ENCODE measurements around the gene MYO7B.

Gene MYO7B

DNA sequence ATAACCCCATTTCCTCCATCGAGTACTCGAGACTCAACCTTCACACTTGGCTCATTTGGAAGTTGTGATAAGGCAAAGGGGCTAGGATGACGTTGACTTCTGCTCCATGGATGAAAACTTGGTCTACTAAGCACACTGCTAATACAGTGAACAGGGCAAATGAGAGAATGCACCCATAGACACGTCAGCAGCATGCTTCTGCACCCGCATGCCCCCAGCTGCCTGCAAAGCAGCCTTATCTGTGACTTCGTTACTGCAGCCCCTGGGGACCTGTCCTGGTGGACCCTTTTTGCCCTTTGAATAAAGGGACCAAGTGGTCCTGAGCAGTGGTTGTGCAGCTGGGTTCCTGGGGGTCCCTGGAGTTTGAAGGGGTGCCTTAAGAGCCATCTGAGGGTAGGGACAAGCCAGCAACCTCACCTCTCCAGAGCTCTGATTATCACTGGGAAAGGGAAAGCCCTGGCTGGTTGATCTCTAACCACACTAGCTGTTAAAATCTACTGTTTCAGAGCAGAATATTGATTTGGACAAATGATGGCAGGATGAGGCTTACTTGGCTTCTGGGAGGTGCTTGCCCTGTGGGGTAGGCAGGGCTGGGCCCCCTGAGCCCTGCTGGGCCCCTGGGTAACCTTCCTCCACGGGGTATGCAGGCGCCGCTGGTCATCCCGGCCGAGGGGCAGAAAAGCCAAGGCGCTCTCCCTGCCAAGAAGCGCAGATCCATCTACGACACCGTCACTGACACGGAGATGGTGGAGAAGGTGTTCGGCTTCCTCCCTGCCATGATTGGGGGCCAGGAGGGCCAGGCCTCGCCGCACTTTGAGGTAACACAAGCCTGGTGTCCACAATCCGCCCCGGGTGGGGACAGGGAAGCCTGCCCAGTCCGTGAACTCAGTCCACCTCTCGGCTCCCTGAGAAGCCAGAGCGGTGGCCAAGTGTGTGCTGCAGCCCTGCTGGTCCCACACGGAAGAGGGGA lies 72.9 kb downstream of the MYO7B start:
- Histone ChIP-seq H3K4me1 (ENCODE audit: control insufficient read depth, low read depth, low read length) (no peaks in the 10 kb centered on the region), H3K79me2 (ENCODE audit: control insufficient read depth, insufficient read depth, low read length) (no peaks in the 10 kb centered on the region), H3K18ac (ENCODE audit: low read length) (no peak overlapping the region), H2BK120ac (ENCODE audit: low read depth, low read length) (no peak overlapping the region), H2BK5ac (ENCODE audit: low read length) (no peak overlapping the region), H3K4me2 (ENCODE audit: low read length) (no peak overlapping the region), H3K79me1 (ENCODE audit: low read length) (no peaks in the 10 kb centered on the region), H3K56ac (ENCODE audit: low read length) (no peak overlapping the region), H3K27ac (ENCODE audit: low read depth, low read length) (no peak overlapping the region), H4K8ac (ENCODE audit: low read depth, low read length) (no peak overlapping the region), H3K23ac (ENCODE audit: low read length) (no peak overlapping the region), H3K4ac (ENCODE audit: low read depth, low read length) (no peak overlapping the region), H4K5ac (ENCODE audit: low read length) (no peak overlapping the region), H3K36me3 (ENCODE audit: control insufficient read depth, insufficient read depth, low read length) (no peaks in the 10 kb centered on the region), H2BK15ac (replicated peaks; ENCODE audit: low read depth) (no peak overlapping the region), H2AK5ac (ENCODE audit: low read length) (no peak overlapping the region), H3K9ac (ENCODE audit: low read length) (no peak overlapping the region), H3K4me3 (ENCODE audit: low read length) (no peak overlapping the region), H3K27me3 (ENCODE audit: insufficient read depth, low read length, poor library complexity) (no peaks in the 10 kb centered on the region)
- no CpG with 5 or more reads among the region's 25 CpGs for WGBS (ENCODE audit: extremely low coverage, insufficient coverage, low lambda C conversion rate)
- DNase-seq, result no peak

DNA sequence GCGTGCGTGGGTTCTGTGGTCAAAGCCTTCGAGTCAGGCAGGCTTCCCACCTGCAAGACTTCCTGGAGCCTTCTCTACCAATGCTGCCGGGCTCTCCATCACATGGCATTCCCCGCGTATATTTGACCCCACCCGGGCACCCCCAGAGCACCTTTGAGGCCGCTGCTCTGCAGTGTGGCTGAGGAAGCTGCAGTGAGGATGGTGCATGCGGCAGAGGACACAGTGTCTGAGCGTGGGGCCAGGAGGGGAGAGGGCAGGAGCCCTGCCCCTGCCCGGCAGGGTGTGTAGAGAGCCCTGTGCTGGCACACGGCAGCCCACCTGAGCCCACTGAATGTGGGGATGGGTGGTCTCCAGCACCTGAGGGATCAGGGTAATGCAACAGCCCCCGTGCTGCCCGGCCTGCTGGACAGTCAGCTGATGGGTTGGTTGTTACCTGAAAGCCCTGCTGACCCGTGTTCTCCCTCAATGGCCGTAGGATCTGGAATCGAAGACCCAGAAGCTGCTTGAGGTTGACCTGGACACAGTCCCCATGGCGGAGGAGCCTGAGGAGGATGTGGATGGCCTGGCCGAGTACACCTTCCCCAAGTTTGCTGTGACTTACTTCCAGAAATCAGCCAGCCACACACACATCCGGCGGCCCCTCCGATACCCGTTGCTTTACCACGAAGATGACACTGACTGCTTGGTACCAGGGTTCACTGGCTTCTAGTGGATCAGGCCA lies 73.7 kb downstream of the MYO7B start:
- Histone ChIP-seq H3K9ac (ENCODE audit: low read length) (no peak overlapping the region), H3K36me3 (ENCODE audit: control insufficient read depth, insufficient read depth, low read length) (no peaks in the 10 kb centered on the region), H3K23ac (ENCODE audit: low read length) (no peak overlapping the region), H3K4ac (ENCODE audit: low read depth, low read length) (no peak overlapping the region), H3K4me1 (ENCODE audit: control insufficient read depth, low read depth, low read length) (no peaks in the 10 kb centered on the region), H2BK15ac (replicated peaks; ENCODE audit: low read depth) (no peak overlapping the region), H3K79me2 (ENCODE audit: control insufficient read depth, insufficient read depth, low read length) (no peaks in the 10 kb centered on the region), H3K4me2 (ENCODE audit: low read length) (no peak overlapping the region), H2BK120ac (ENCODE audit: low read depth, low read length) (no peak overlapping the region), H4K8ac (ENCODE audit: low read depth, low read length) (no peak overlapping the region), H4K5ac (ENCODE audit: low read length) (no peak overlapping the region), H3K79me1 (ENCODE audit: low read length) (no peaks in the 10 kb centered on the region), H2BK5ac (ENCODE audit: low read length) (no peak overlapping the region), H2AK5ac (ENCODE audit: low read length) (no peak overlapping the region), H3K27ac (ENCODE audit: low read depth, low read length) (no peak overlapping the region), H3K4me3 (ENCODE audit: low read length) (no peak overlapping the region), H3K18ac (ENCODE audit: low read length) (no peak overlapping the region), H3K56ac (ENCODE audit: low read length) (no peak overlapping the region), H3K27me3 (ENCODE audit: insufficient read depth, low read length, poor library complexity) (no peaks in the 10 kb centered on the region)
- WGBS (ENCODE audit: extremely low coverage, insufficient coverage, low lambda C conversion rate), result no CpG with 5 or more reads among the region's 24 CpGs
- DNase-seq, result no peak

DNA sequence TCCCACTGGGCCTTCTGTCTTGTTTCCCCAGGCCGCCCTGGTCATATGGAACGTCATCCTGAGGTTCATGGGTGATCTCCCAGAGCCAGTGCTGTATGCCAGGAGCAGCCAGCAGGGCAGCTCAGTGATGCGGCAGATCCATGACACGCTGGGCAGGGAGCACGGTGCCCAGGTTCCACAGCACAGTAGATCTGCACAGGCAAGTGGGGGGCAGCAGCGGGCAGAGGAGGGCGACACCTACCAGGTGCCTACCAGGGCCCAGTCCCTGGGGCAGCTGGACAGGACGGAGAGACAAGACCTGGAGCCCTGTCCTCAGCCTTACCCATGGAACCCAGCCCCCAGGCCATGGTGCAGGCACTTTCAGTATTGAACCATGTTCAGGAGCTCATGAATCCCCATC lies 74.3 kb downstream of the MYO7B start:
- Histone ChIP-seq H3K27me3 (ENCODE audit: insufficient read depth, low read length, poor library complexity) (no peaks in the 10 kb centered on the region), H3K27ac (ENCODE audit: low read depth, low read length) (no peak overlapping the region), H4K8ac (ENCODE audit: low read depth, low read length) (no peak overlapping the region), H3K23ac (ENCODE audit: low read length) (no peak overlapping the region), H3K18ac (ENCODE audit: low read length) (no peak overlapping the region), H3K4ac (ENCODE audit: low read depth, low read length) (no peak overlapping the region), H4K5ac (ENCODE audit: low read length) (no peak overlapping the region), H3K79me1 (ENCODE audit: low read length) (no peaks in the 10 kb centered on the region), H3K9ac (ENCODE audit: low read length) (no peak overlapping the region), H2BK120ac (ENCODE audit: low read depth, low read length) (no peak overlapping the region), H2BK15ac (replicated peaks; ENCODE audit: low read depth) (no peak overlapping the region), H3K4me1 (ENCODE audit: control insufficient read depth, low read depth, low read length) (no peaks in the 10 kb centered on the region), H2AK5ac (ENCODE audit: low read length) (no peak overlapping the region), H3K79me2 (ENCODE audit: control insufficient read depth, insufficient read depth, low read length) (no peaks in the 10 kb centered on the region), H3K56ac (ENCODE audit: low read length) (no peak overlapping the region), H3K4me2 (ENCODE audit: low read length) (no peak overlapping the region), H3K36me3 (ENCODE audit: control insufficient read depth, insufficient read depth, low read length) (no peaks in the 10 kb centered on the region), H2BK5ac (ENCODE audit: low read length) (no peak overlapping the region), H3K4me3 (ENCODE audit: low read length) (no peak overlapping the region)
- no peak for DNase-seq
- no CpG with 5 or more reads among the region's 8 CpGs for WGBS (ENCODE audit: extremely low coverage, insufficient coverage, low lambda C conversion rate)

DNA sequence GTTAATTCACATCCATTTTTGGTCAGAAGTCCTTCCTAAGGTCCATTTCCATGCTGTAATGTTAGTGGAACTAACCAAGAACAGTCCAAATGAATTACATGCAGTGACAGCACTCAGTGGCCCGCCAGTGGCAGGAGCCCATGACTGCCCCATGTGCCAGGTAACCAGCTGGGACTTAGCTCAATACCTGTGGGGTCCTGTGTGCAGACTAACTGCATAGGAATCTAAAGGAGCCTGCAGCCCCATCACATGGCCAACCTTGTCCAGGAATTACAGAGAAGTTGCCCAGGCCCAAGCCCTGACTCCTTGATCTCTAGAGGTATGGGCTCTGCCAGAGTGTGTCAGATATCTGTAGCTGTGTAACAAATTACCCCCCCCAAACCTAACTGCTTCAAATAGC lies 75.1 kb downstream of the MYO7B start:
- no CpG with 5 or more reads among the region's 1 CpG for WGBS (ENCODE audit: extremely low coverage, insufficient coverage, low lambda C conversion rate)
- no peak overlapping the region for H2BK15ac ChIP-seq (replicated peaks; ENCODE audit: low read depth)

DNA sequence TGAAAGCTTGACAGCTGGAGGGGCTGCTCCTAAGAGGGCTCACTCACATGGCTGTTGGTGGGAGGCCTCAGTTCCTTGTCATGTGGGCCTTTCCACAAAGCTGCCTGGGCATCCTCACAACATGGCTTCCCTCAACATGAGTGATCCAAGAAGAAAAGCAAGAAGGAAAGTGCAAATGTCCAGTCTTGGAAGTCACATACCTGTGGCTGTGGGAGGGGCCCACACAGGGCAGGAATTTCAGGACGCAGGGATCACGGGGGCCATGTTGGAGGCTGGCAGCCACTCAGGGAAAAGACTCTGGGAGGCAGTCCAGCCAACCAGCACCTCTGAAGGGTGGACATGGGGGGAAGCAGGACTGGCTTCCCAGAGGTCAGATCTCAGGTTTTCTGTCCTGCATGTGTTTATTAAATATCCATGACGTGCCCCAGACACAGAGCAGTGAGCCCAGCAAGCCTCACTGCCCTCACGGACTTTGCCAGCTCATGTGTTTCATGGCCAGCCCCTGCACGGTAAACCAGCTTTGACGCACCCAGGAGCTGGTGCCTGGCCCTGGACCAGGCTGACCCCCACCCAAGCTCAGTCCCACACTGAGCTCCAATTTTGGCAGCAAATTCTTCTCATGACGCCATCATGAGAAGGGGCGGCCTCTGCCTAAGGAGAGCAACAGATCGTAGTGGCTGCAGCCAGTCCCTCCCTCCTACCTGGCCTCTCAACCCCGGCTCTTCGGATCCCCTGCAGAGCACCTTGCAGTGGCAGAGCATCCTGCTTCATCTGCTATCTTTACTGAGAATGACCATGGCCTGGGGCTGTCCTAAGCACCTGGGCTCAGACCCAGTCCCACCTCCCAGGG lies 75.8 kb downstream of the MYO7B start:
- no CpG with 5 or more reads among the region's 11 CpGs for WGBS (ENCODE audit: extremely low coverage, insufficient coverage, low lambda C conversion rate)
- Histone ChIP-seq H2BK5ac (ENCODE audit: low read length) (no peak overlapping the region), H3K4me1 (ENCODE audit: control insufficient read depth, low read depth, low read length) (no peaks in the 10 kb centered on the region), H3K9ac (ENCODE audit: low read length) (no peak overlapping the region), H3K4me3 (ENCODE audit: low read length) (no peak overlapping the region), H3K27me3 (ENCODE audit: insufficient read depth, low read length, poor library complexity) (no peaks in the 10 kb centered on the region), H3K79me2 (ENCODE audit: control insufficient read depth, insufficient read depth, low read length) (no peaks in the 10 kb centered on the region), H3K4ac (ENCODE audit: low read depth, low read length) (no peak overlapping the region), H2BK15ac (replicated peaks; ENCODE audit: low read depth) (no peak overlapping the region), H3K18ac (ENCODE audit: low read length) (no peak overlapping the region), H4K8ac (ENCODE audit: low read depth, low read length) (no peak overlapping the region), H3K56ac (ENCODE audit: low read length) (no peak overlapping the region), H2BK120ac (ENCODE audit: low read depth, low read length) (no peak overlapping the region), H3K23ac (ENCODE audit: low read length) (no peak overlapping the region), H3K79me1 (ENCODE audit: low read length) (no peaks in the 10 kb centered on the region), H4K5ac (ENCODE audit: low read length) (no peak overlapping the region), H3K36me3 (ENCODE audit: control insufficient read depth, insufficient read depth, low read length) (no peaks in the 10 kb centered on the region), H3K27ac (ENCODE audit: low read depth, low read length) (no peak overlapping the region), H2AK5ac (ENCODE audit: low read length) (no peak overlapping the region), H3K4me2 (ENCODE audit: low read length) (no peak overlapping the region)
- no peak for DNase-seq

More for the DNA sequence above, 75.1 kb downstream of the MYO7B start:
- Histone ChIP-seq H3K4me3 (ENCODE audit: low read length) (no peak overlapping the region), H2AK5ac (ENCODE audit: low read length) (no peak overlapping the region), H3K4ac (ENCODE audit: low read depth, low read length) (no peak overlapping the region), H4K8ac (ENCODE audit: low read depth, low read length) (no peak overlapping the region), H3K27ac (ENCODE audit: low read depth, low read length) (no peak overlapping the region), H3K9ac (ENCODE audit: low read length) (no peak overlapping the region), H3K18ac (ENCODE audit: low read length) (no peak overlapping the region), H2BK5ac (ENCODE audit: low read length) (no peak overlapping the region), H2BK120ac (ENCODE audit: low read depth, low read length) (no peak overlapping the region), H3K4me1 (ENCODE audit: control insufficient read depth, low read depth, low read length) (no peaks in the 10 kb centered on the region), H3K23ac (ENCODE audit: low read length) (no peak overlapping the region), H3K79me1 (ENCODE audit: low read length) (no peaks in the 10 kb centered on the region), H3K36me3 (ENCODE audit: control insufficient read depth, insufficient read depth, low read length) (no peaks in the 10 kb centered on the region), H3K27me3 (ENCODE audit: insufficient read depth, low read length, poor library complexity) (no peaks in the 10 kb centered on the region), H3K56ac (ENCODE audit: low read length) (no peak overlapping the region), H3K79me2 (ENCODE audit: control insufficient read depth, insufficient read depth, low read length) (no peaks in the 10 kb centered on the region), H3K4me2 (ENCODE audit: low read length) (no peak overlapping the region), H4K5ac (ENCODE audit: low read length) (no peak overlapping the region)
- DNase-seq, result no peak
